Stimulated activated CD4-positive, alpha-beta T cell treated with anti-CD3 and anti-CD28 coated beads, Interleukin-12 subunit alpha, Interleukin-12 subunit beta, amount 100 ng/mL, for 4 hours (primary cell): ENCODE data around the gene UBE2E2.

Experiments used
- DNase-seq: peaks from one replicate; pipeline ENCODE4 v3.0.0-alpha.2; 2020

Gene UBE2E2

GRCh38 chr3:23242106-23242505 lies 39.0 kb downstream of the UBE2E2 start:
- DNase-seq = no peak

GRCh38 chr3:23244324-23245041 lies 41.4 kb downstream of the UBE2E2 start:
- no peak for DNase-seq

- no peak for DNase-seq
These were observed 43.5 kb downstream of the UBE2E2 start for GRCh38 chr3:23246651-23247050.

- no peak for DNase-seq
These were observed 45.5 kb downstream of the UBE2E2 start for GRCh38 chr3:23248594-23249131.

- no peak for DNase-seq
These were observed 46.8 kb downstream of the UBE2E2 start for GRCh38 chr3:23249961-23250360.

GRCh38 chr3:23252122-23252521 lies 49.0 kb downstream of the UBE2E2 start:
- no peak for DNase-seq

GRCh38 chr3:23253214-23253613 lies 50.1 kb downstream of the UBE2E2 start:
- DNase-seq = no peak

GRCh38 chr3:23254282-23254681 lies 51.2 kb downstream of the UBE2E2 start:
- no peak for DNase-seq

- no peak for DNase-seq
These were observed 51.7 kb downstream of the UBE2E2 start for GRCh38 chr3:23254835-23255234.

- DNase-seq = no peak
These were observed 53.8 kb downstream of the UBE2E2 start for GRCh38 chr3:23256741-23257435.

- DNase-seq = no peak
These were observed 55.0 kb downstream of the UBE2E2 start for GRCh38 chr3:23258110-23258509.

GRCh38 chr3:23259515-23259914 lies 56.4 kb downstream of the UBE2E2 start:
- DNase-seq = no peak

GRCh38 chr3:23262766-23263165 lies 59.6 kb downstream of the UBE2E2 start:
- DNase-seq = no peak

GRCh38 chr3:23263796-23264195 lies 60.7 kb downstream of the UBE2E2 start:
- DNase-seq = no peak

GRCh38 chr3:23264413-23264812 lies 61.3 kb downstream of the UBE2E2 start:
- no peak for DNase-seq

- DNase-seq = no peak
These were observed 67.3 kb downstream of the UBE2E2 start for GRCh38 chr3:23270423-23270822.

GRCh38 chr3:23271876-23272741 lies 69.0 kb downstream of the UBE2E2 start:
- no peak for DNase-seq

- no peak for DNase-seq
These were observed 69.7 kb downstream of the UBE2E2 start for GRCh38 chr3:23272820-23273219.

GRCh38 chr3:23275061-23275460 lies 71.9 kb downstream of the UBE2E2 start:
- DNase-seq = no peak

- no peak for DNase-seq
These were observed 72.7 kb downstream of the UBE2E2 start for GRCh38 chr3:23275814-23276213.

- no peak for DNase-seq
These were observed 74.0 kb downstream of the UBE2E2 start for GRCh38 chr3:23276913-23277658.

GRCh38 chr3:23277688-23278087 lies 74.6 kb downstream of the UBE2E2 start:
- DNase-seq = no peak

GRCh38 chr3:23283625-23284024 lies 80.5 kb downstream of the UBE2E2 start:
- no peak for DNase-seq
